PFSK-1 (cell line): ENCODE results near the gene C9orf43. TPM values are rescaled to one million over a fixed set of nuclear protein-coding genes. Genes with fewer than 3 reads are reported as not detected.

Experiments used
- FOXP2 ChIP-seq: optimal IDR thresholded peaks from 2 replicates; pipeline ENCODE3; 2011; ENCODE audit warnings: borderline replicate concordance, control low read depth, inconsistent platforms; ENCODE audit not compliant: insufficient read depth; ENCODE audit errors: extremely low read length, extremely low read depth
- POLR2AphosphoS5 ChIP-seq: IDR thresholded peaks from 2 replicates; pipeline ENCODE4 v1.6.1; 2012; ENCODE audit warnings: low read depth, mild to moderate bottlenecking, control low read depth, low read length, moderate library complexity
- SIN3A ChIP-seq: IDR thresholded peaks from 2 replicates; pipeline ENCODE4 v1.6.1; 2012; ENCODE audit warnings: mild to moderate bottlenecking, low read length, moderate library complexity, borderline replicate concordance; ENCODE audit not compliant: insufficient read depth
- TAF1 ChIP-seq: IDR thresholded peaks from 2 replicates; pipeline ENCODE4 v1.6.1; 2012; ENCODE audit warnings: low read length, control low read depth, borderline replicate concordance; ENCODE audit not compliant: insufficient read depth
- polyA plus RNA-seq: library from polyadenylated mRNA; unstranded; fragments of >200 nt; gene quantifications from one replicate; pipeline ENCODE4 v1.2.1, GENCODE V29; 2012; ENCODE audit warnings: low read depth, missing spikeins; ENCODE audit not compliant: insufficient read length
- TF ChIP-seq, protein P1 (sequence below), 2 experiments: IDR thresholded peaks; 2 replicates each; pipeline versions ENCODE4 v1.6.1 to v1.8.0; 2011 to 2012; ENCODE audit warnings: low read depth in 2 of 2, low read length in 2 of 2, control low read depth in 1 of 2, inconsistent platforms in 1 of 2, mild to moderate bottlenecking in 1 of 2, moderate library complexity in 1 of 2; ENCODE audit not compliant: insufficient read depth in 1 of 2

C9orf43 gene, protein sequence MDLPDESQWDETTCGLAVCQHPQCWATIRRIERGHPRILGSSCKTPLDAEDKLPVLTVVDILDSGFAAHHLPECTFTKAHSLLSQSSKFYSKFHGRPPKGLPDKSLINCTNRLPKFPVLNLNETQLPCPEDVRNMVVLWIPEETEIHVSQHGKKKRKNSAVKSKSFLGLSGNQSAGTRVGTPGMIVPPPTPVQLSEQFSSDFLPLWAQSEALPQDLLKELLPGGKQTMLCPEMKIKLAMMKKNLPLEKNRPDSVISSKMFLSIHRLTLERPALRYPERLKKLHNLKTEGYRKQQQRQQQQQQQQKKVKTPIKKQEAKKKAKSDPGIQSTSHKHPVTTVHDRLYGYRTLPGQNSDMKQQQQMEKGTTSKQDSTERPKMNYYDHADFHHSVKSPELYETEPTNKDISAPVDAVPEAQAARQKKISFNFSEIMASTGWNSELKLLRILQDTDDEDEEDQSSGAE
- polyA plus RNA-seq = 0.50 TPM

DNA sequence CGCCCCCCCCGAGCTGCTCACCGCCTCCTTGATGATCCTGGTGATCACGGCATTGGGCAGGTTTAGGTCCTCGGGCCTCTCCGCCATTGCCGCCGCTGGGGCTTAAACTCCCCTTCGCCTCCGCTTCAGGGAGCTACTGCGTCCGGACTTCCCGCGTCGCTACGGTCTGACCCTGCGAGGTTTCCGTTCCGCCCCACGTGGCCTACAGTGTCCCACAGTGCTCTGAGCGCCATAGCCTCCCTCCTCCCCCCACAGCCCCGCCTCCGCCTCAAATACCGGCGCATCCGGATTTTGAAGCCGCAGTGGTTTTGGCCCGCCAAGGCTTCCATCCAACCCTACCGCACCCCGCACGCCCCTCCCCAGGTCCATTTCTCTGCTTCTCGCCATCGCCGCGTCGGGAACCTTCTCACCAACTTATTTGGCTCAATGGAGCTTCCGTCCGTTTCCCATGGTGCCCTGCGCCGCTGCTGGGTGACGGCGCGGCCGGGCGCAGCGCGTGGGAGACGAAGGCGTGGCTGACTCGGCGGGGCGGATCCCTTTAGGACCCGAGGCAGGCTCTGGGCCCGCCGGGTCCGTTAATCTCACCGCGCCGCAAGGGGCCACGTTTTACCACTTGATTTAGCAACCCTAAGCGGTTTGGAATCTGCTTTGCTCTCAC is at the start of gene C9orf43, which contains the start of gene POLE3:
TSS of gene C9orf43 (plus strand) at position 541 of the 658 bp plus-strand sequence. CDS start 2,747 bp downstream, outside the sequence.
TSS of gene POLE3 (minus strand) at position 469 of the 658 bp plus-strand sequence. CDS start at position 87, 382 bp downstream.
- TF ChIP-seq FOXP2 = peak; percentile 90
- TF ChIP-seq, protein P1, sequence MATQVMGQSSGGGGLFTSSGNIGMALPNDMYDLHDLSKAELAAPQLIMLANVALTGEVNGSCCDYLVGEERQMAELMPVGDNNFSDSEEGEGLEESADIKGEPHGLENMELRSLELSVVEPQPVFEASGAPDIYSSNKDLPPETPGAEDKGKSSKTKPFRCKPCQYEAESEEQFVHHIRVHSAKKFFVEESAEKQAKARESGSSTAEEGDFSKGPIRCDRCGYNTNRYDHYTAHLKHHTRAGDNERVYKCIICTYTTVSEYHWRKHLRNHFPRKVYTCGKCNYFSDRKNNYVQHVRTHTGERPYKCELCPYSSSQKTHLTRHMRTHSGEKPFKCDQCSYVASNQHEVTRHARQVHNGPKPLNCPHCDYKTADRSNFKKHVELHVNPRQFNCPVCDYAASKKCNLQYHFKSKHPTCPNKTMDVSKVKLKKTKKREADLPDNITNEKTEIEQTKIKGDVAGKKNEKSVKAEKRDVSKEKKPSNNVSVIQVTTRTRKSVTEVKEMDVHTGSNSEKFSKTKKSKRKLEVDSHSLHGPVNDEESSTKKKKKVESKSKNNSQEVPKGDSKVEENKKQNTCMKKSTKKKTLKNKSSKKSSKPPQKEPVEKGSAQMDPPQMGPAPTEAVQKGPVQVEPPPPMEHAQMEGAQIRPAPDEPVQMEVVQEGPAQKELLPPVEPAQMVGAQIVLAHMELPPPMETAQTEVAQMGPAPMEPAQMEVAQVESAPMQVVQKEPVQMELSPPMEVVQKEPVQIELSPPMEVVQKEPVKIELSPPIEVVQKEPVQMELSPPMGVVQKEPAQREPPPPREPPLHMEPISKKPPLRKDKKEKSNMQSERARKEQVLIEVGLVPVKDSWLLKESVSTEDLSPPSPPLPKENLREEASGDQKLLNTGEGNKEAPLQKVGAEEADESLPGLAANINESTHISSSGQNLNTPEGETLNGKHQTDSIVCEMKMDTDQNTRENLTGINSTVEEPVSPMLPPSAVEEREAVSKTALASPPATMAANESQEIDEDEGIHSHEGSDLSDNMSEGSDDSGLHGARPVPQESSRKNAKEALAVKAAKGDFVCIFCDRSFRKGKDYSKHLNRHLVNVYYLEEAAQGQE (IDR thresholded peaks at IDR 0.05; ENCODE audit: insufficient read depth in 1 of 2, low read depth in 2 of 2, low read length in 2 of 2) = peak in 1 of 2 experiments; percentile 12; a peak in 1 of 4 replicates
- peak; percentile 65 for TF ChIP-seq POLR2AphosphoS5
- peak; percentile 72; the same call in 1 of the 2 replicates for TF ChIP-seq TAF1
- peak; percentile 81; the same call in 1 of the 2 replicates for TF ChIP-seq SIN3A

DNA sequence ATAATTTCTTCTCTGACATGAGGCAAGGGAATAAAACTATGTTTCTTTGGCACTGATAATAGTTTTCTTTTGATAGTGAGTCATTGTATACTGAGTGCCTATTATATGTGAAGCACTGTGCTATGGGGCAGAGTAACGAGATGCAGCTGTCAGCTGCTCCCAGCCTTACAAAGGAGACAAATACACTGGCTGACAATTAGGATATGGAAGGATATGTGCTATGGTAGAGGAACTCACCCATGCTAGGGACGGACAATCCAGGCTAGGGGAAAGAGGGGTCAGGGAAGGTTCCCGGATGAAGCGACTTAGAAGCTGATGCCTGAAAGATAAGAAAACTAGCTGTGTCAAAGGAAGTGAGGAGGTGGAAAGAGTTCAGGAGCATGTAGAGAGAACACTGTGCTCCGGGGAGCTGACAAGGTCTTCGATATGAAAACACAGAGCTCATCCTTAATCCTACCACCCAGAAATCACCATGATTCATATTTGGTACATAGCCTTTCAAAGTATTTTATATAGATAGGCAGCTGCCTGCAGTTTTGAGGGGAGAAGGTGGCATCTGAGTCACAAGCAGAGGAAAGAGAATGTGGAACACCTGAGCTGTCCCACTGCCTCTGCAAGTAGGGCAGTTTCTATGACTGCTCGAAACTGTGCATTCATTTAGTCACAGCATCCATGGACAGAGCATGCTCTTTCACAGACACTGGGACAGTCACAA is 49.1 kb upstream of the C9orf43 start:
- no peak for TF ChIP-seq TAF1
- TF ChIP-seq POLR2AphosphoS5 = no peak
- TF ChIP-seq, protein P1 (IDR thresholded peaks at IDR 0.05; ENCODE audit: insufficient read depth in 1 of 2, low read depth in 2 of 2, low read length in 2 of 2) = no peak
- TF ChIP-seq SIN3A = no peak
- TF ChIP-seq FOXP2 = no peak

DNA sequence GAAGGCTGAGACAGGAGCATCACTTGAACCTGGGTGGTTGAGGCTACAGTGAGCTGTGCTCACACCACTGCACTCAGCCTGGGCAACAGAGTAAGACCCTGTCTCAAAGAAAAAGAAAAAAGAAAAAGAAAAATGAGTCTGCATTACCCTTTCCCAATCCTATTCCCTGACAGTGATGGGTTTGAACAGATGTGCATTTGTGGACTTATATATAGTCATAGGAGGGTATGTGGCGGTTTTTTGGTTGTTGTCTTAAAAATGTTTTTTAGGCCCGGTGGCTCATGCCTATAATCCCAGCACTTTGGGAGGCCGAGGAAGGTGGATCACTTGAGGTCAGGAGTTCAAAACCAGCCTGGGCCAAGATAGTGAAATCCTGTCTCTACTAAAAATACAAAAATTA is 47.2 kb upstream of the C9orf43 start:
- no peak for TF ChIP-seq POLR2AphosphoS5
- TF ChIP-seq SIN3A = no peak
- no peak for TF ChIP-seq TAF1
- TF ChIP-seq FOXP2 = no peak
- TF ChIP-seq, protein P1 (IDR thresholded peaks at IDR 0.05; ENCODE audit: insufficient read depth in 1 of 2, low read depth in 2 of 2, low read length in 2 of 2) = no peak

DNA sequence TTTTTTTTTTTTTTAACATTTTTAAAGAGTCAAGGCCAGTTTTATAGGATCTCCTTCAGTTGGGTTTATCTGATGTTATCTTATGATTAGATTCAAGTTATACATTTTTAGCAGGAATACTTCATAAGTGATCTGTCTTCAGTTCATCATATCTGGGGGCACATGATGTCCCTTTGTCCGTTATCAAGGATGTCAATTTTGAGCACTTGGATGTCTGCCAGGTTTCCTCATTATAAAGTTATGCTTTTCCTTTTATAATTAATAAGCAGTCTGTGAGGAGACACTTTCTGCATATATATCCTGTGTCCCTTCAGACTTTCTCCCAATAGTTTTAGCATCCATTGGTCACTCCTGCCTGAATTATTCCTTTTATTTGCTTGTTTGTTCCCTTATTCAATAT is 45.6 kb upstream of the C9orf43 start:
- TF ChIP-seq, protein P1 (IDR thresholded peaks at IDR 0.05; ENCODE audit: insufficient read depth in 1 of 2, low read depth in 2 of 2, low read length in 2 of 2) = no peak
- TF ChIP-seq SIN3A (no peak), FOXP2 (no peak), TAF1 (no peak), POLR2AphosphoS5 (no peak)
